ENCODE results near the gene CCDC178. TPM values are rescaled to one million over a fixed set of nuclear protein-coding genes. Genes with fewer than 3 reads are reported as not detected.

CCDC178 gene
- total and polyA plus RNA-seq, 7 donors, result 0.06 to 0.25 (median 0.18) TPM; not detected in 4

- Histone ChIP-seq H3K4me3 (no peak overlapping the region), H3K27ac (no peak overlapping the region), H3K9me3 (no peaks in the 10 kb centered on the region), H3K27me3 (ENCODE audit: insufficient read depth in 3 of 3, low read length in 2 of 3) (no peaks in the 10 kb centered on the region), H3K36me3 (ENCODE audit: insufficient read depth in 1 of 2, low read depth in 1 of 2) (no peaks in the 10 kb centered on the region), H3K4me1 (no peaks in the 10 kb centered on the region)
- intact Hi-C loops (cut with DNase I), result no loop called here
- TF ChIP-seq CTCF (IDR thresholded peaks at IDR 0.05), result no peak
- ATAC-seq (no peak), DNase-seq (no peak)
- 55 to 59% (median 56%) methylated on average over 5 of the region's 5 CpGs for WGBS, 3 donors
Measured at GRCh38 chr18:32909798-32910561, 530.5 kb downstream of the CCDC178 start.

DNA sequence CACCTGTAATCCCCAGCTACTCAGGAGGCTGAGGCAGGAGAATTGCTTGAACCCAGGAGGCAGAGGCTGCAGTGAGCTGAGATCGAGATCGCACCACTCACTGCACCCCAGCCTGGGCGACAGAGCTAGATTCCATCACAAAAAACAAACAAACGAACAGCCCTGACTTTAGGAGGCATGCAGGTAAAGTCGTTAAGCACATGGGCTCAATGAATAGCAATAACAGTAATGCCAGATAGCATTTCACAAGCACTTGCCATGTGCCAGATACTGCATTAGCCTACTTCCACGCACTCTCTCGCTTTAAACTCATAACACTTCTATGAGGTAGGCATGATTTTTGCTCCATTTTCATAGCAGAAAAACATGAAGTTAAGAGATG lies 532.1 kb downstream of the CCDC178 start:
- H3K27ac ChIP-seq, result no peak overlapping the region
- intact Hi-C loops (cut with DNase I), result no loop called here
- no peaks in the 10 kb centered on the region for H3K27me3 ChIP-seq (ENCODE audit: insufficient read depth in 3 of 3, low read length in 2 of 3)
- no peaks in the 10 kb centered on the region for H3K9me3 ChIP-seq
- no peak overlapping the region for H3K4me3 ChIP-seq
- ATAC-seq (no peak), DNase-seq (no peak)
- TF ChIP-seq CTCF (IDR thresholded peaks at IDR 0.05), result no peak
- no peaks in the 10 kb centered on the region for H3K4me1 ChIP-seq
- H3K36me3 ChIP-seq (ENCODE audit: insufficient read depth in 1 of 2, low read depth in 1 of 2), result no peaks in the 10 kb centered on the region
- 82 to 84% (median 82%) methylated on average over 7 of the region's 7 CpGs for WGBS, 3 donors

- Histone ChIP-seq H3K4me3 (no peak overlapping the region), H3K27me3 (ENCODE audit: insufficient read depth in 3 of 3, low read length in 2 of 3) (no peaks in the 10 kb centered on the region), H3K9me3 (no peaks in the 10 kb centered on the region), H3K27ac (no peak overlapping the region), H3K36me3 (ENCODE audit: insufficient read depth in 1 of 2, low read depth in 1 of 2) (no peaks in the 10 kb centered on the region), H3K4me1 (no peaks in the 10 kb centered on the region)
- TF ChIP-seq CTCF (IDR thresholded peaks at IDR 0.05), result no peak
- no peak for DNase-seq
- ATAC-seq, result no peak
- 87 to 90% (median 88%) methylated on average over 12 of the region's 12 CpGs for WGBS, 3 donors
- intact Hi-C loops (cut with DNase I), result no loop called here
Measured at GRCh38 chr18:32907648-32908423, 532.7 kb downstream of the CCDC178 start.

GRCh38 chr18:32907311-32907585 lies 533.3 kb downstream of the CCDC178 start:
- intact Hi-C loops (cut with DNase I), result no loop called here
- whole genome bisulfite sequencing, 3 donors, result 81 to 85% (median 83%) methylated on average over 3 of the region's 3 CpGs

More at GRCh38 chr18:32907311-32907585, 533.3 kb downstream of the CCDC178 start:
- ATAC-seq (no peak), DNase-seq (no peak)
- H3K27ac ChIP-seq, result no peak overlapping the region
- H3K9me3 ChIP-seq, result no peaks in the 10 kb centered on the region
- no peak overlapping the region for H3K4me3 ChIP-seq
- no peak for TF ChIP-seq CTCF (IDR thresholded peaks at IDR 0.05)
- H3K36me3 ChIP-seq (ENCODE audit: insufficient read depth in 1 of 2, low read depth in 1 of 2), result no peaks in the 10 kb centered on the region
- no peaks in the 10 kb centered on the region for H3K4me1 ChIP-seq
- no peaks in the 10 kb centered on the region for H3K27me3 ChIP-seq (ENCODE audit: insufficient read depth in 3 of 3, low read length in 2 of 3)
